Measurements from ENCODE around the gene MAP2K6. TPM values are rescaled to one million over a fixed set of nuclear protein-coding genes. Genes with fewer than 3 reads are reported as not detected.
A peak's percentile ranks its signal among the peaks of the same experiment; 100 is the strongest.

The MAP2K6 gene
- polyA plus RNA-seq, 6 donors from 2014 or later: 5.1 to 16.2 (median 5.3) TPM

DNA sequence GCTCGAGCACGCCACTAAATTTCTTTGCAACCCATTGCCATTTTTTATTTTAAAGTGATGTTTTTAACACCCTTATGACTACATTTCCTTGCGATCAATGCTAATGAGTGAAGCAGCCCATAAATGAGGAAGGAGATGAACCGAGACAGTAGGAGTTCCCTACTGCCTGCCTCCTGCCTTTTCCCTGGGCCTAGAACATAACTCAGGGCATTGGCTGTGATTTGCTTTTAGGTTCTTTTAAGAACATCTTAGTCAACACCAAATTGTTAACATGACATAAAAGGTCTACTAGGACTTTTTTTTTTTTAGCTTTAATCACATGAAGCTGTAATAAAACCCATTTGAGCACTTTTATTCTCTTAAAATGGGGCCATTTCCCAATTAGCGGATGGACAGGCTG, 81.3 kb downstream of the MAP2K6 start:
- Mint-ChIP-seq H3K4me1 (peaks cover 21 to 49% (median 22%) of the 10 kb centered on the region in 3 donors), H3K36me3 (no peaks in the 10 kb centered on the region), H3K4me3 (peak overlapping the region in 1 of 8 donors; percentile 67), H3K9me3 (peaks cover 0 to 4% (median 0%) of the 10 kb centered on the region in 7 donors), H3K27ac (no peak overlapping the region), H3K27me3 (peaks cover 0 to 1% (median 0%) of the 10 kb centered on the region in 3 donors)
- DNase-seq (no peak), ATAC-seq (ENCODE audit: low read depth in 2 of 2) (no peak)

- peaks cover 0 to 2% (median 0%) of the 10 kb centered on the region in 7 donors for H3K9me3 Mint-ChIP-seq
- no peak for DNase-seq
- H3K27me3 Mint-ChIP-seq: no peaks in the 10 kb centered on the region
- peaks cover 24 to 62% (median 28%) of the 10 kb centered on the region in 3 donors for H3K4me1 Mint-ChIP-seq
- H3K4me3 Mint-ChIP-seq: peak overlapping the region in 6 of 8 donors; percentile 1 to 64 (median 32)
- ATAC-seq (ENCODE audit: low read depth in 2 of 2): no peak
- H3K36me3 Mint-ChIP-seq: no peaks in the 10 kb centered on the region
- H3K27ac Mint-ChIP-seq: peak overlapping the region in 3 of 6 donors; percentile 44 to 48 (median 48)
These were observed 82.7 kb downstream of the MAP2K6 start for GRCh38 chr17:69497161-69497560.

DNA sequence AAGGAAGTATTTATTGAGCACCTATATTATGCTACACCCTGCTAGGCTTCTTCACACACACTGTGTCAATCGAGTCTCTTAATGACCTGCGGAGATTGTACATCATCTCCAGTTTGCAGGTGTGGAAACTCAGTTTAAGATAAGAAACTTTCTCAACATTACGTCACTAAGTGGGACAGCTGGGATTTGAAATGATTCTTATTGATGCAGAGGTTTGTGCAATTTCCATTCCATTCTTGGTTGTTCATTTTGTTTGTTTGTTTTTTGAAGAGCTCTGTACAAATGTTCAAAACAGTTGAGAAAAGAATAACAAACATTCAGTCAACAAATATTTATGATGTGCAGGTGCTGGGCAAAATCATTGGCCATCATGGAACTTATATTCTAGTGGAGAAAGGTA, 84.8 kb downstream of the MAP2K6 start:
- ATAC-seq (ENCODE audit: low read depth in 2 of 2) (no peak), DNase-seq (no peak)
- Mint-ChIP-seq H3K27me3 (no peaks in the 10 kb centered on the region), H3K9me3 (peaks cover 0 to 2% (median 0%) of the 10 kb centered on the region in 7 donors), H3K27ac (peak overlapping the region in 1 of 6 donors; percentile 4), H3K36me3 (no peaks in the 10 kb centered on the region), H3K4me1 (peaks cover 45 to 84% (median 50%) of the 10 kb centered on the region in 3 donors), H3K4me3 (no peak overlapping the region)

- Mint-ChIP-seq H3K27ac (no peak overlapping the region), H3K4me1 (peaks cover 53 to 89% (median 58%) of the 10 kb centered on the region in 3 donors)
- no peak for DNase-seq
These were observed 86.5 kb downstream of the MAP2K6 start for GRCh38 chr17:69500911-69501429.

GRCh38 chr17:69501591-69502468, 87.3 kb downstream of the MAP2K6 start:
- Mint-ChIP-seq H3K27ac (peak overlapping the region in 4 of 6 donors; percentile 40 to 93 (median 66)), H3K4me1 (peaks cover 50 to 85% (median 52%) of the 10 kb centered on the region in 3 donors)

More at GRCh38 chr17:69500911-69501429, 86.5 kb downstream of the MAP2K6 start:
- peaks cover 0 to 2% (median 0%) of the 10 kb centered on the region in 7 donors for H3K9me3 Mint-ChIP-seq
- ATAC-seq (ENCODE audit: low read depth in 2 of 2): no peak
- H3K27me3 Mint-ChIP-seq: no peaks in the 10 kb centered on the region
- peaks cover 0 to 3% of the 10 kb centered on the region in 2 donors for H3K36me3 Mint-ChIP-seq
- H3K4me3 Mint-ChIP-seq: no peak overlapping the region

DNA sequence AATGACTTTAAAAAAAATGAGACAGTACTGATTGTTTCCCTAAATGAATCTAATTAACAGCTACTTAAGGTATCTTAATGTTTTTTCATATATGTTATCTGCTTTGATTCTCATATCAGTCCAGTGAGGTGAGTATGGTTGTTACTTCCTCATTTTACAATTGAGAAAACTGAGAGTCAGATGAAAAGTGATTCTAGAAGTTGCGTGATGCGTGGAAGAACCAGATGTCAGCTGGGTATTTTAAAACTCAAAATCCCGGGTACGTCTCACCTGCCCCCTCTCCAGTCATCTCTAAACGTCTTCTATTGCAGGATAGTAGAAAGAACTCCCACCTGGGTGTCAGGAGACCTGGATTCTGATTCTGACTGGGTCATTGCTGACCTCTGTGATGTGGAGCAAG, 89.2 kb downstream of the MAP2K6 start:
- Mint-ChIP-seq H3K27me3 (peaks cover 0 to 2% (median 0%) of the 10 kb centered on the region in 3 donors), H3K27ac (peak overlapping the region in 4 of 6 donors; percentile 15 to 82 (median 46)), H3K4me3 (peak overlapping the region; percentile 1 to 80 (median 52)), H3K4me1 (peaks cover 36 to 66% (median 38%) of the 10 kb centered on the region in 3 donors), H3K9me3 (no peaks in the 10 kb centered on the region), H3K36me3 (peaks cover 4 to 11% of the 10 kb centered on the region in 2 donors)
- DNase-seq (peak; percentile 63), ATAC-seq (ENCODE audit: low read depth in 2 of 2) (peak; percentile 96 to 97)

More at GRCh38 chr17:69501591-69502468, 87.3 kb downstream of the MAP2K6 start:
- H3K4me3 Mint-ChIP-seq: peak overlapping the region in 7 of 8 donors; percentile 50 to 86 (median 75)
- H3K36me3 Mint-ChIP-seq: peaks cover 0 to 11% of the 10 kb centered on the region in 2 donors
- no peak for DNase-seq
- H3K27me3 Mint-ChIP-seq: no peaks in the 10 kb centered on the region
- ATAC-seq (ENCODE audit: low read depth in 2 of 2): no peak
- H3K9me3 Mint-ChIP-seq: no peaks in the 10 kb centered on the region

- Mint-ChIP-seq H3K9me3 (no peaks in the 10 kb centered on the region), H3K27me3 (peaks cover 0 to 15% (median 0%) of the 10 kb centered on the region in 3 donors), H3K4me1 (peaks cover 33 to 52% (median 38%) of the 10 kb centered on the region in 3 donors), H3K27ac (peak overlapping the region in 3 of 6 donors; percentile 33 to 52 (median 39)), H3K36me3 (peaks cover 11 to 14% of the 10 kb centered on the region in 2 donors), H3K4me3 (no peak overlapping the region)
- ATAC-seq (ENCODE audit: low read depth in 2 of 2) (no peak), DNase-seq (no peak)
These were observed 91.2 kb downstream of the MAP2K6 start for GRCh38 chr17:69505740-69506139.

GRCh38 chr17:69506489-69506888, 92.0 kb downstream of the MAP2K6 start:
- Mint-ChIP-seq H3K27me3 (peaks cover 0 to 19% (median 3%) of the 10 kb centered on the region in 3 donors), H3K4me3 (no peak overlapping the region), H3K36me3 (peaks cover 11 to 19% of the 10 kb centered on the region in 2 donors), H3K27ac (no peak overlapping the region), H3K9me3 (no peaks in the 10 kb centered on the region), H3K4me1 (peaks cover 33 to 44% (median 38%) of the 10 kb centered on the region in 3 donors)
- no peak for ATAC-seq (ENCODE audit: low read depth in 2 of 2)
- no peak for DNase-seq

DNA sequence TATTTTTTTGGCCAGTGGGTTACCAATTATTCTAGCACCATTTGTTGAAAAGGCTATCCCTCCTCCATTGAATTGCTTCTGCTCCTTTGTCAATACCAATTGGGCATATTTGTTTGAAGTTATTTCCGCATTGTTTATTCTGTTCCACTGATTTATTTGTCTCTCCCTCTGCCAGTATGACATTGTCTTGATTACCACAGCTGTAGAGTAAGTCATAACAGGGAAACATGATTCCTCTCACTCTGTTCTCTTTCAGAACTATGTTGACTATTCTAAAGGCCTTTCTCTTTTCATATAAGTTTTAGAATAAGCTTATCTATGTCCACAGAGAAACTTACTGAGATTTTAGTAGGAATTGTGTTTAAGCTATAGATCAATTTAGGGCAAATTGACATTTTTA, 94.3 kb downstream of the MAP2K6 start:
- H3K27ac Mint-ChIP-seq: no peak overlapping the region
- peaks cover 14 to 25% (median 15%) of the 10 kb centered on the region in 3 donors for H3K4me1 Mint-ChIP-seq
- no peak overlapping the region for H3K4me3 Mint-ChIP-seq
- no peak for ATAC-seq (ENCODE audit: low read depth in 2 of 2)
- peaks cover 11 to 19% of the 10 kb centered on the region in 2 donors for H3K36me3 Mint-ChIP-seq
- H3K27me3 Mint-ChIP-seq: peaks cover 0 to 20% (median 3%) of the 10 kb centered on the region in 3 donors
- no peaks in the 10 kb centered on the region for H3K9me3 Mint-ChIP-seq
- no peak for DNase-seq

GRCh38 chr17:69511250-69511649, 96.8 kb downstream of the MAP2K6 start:
- no peak for DNase-seq
- peaks cover 5 to 19% of the 10 kb centered on the region in 2 donors for H3K36me3 Mint-ChIP-seq
- H3K9me3 Mint-ChIP-seq: no peaks in the 10 kb centered on the region
- peak overlapping the region in 1 of 6 donors; percentile 14 for H3K27ac Mint-ChIP-seq
- ATAC-seq (ENCODE audit: low read depth in 2 of 2): no peak
- no peak overlapping the region for H3K4me3 Mint-ChIP-seq
- peaks cover 8 to 31% (median 8%) of the 10 kb centered on the region in 3 donors for H3K27me3 Mint-ChIP-seq
- H3K4me1 Mint-ChIP-seq: peaks cover 6 to 21% (median 11%) of the 10 kb centered on the region in 3 donors

- Mint-ChIP-seq H3K9me3 (no peaks in the 10 kb centered on the region), H3K4me3 (no peak overlapping the region), H3K27ac (no peak overlapping the region), H3K27me3 (peaks cover 8 to 31% (median 14%) of the 10 kb centered on the region in 3 donors), H3K4me1 (peaks cover 19 to 36% (median 28%) of the 10 kb centered on the region in 3 donors), H3K36me3 (peaks cover 9 to 20% of the 10 kb centered on the region in 2 donors)
- ATAC-seq (ENCODE audit: low read depth in 2 of 2) (no peak), DNase-seq (no peak)
These were observed 98.4 kb downstream of the MAP2K6 start for GRCh38 chr17:69512946-69513345.

DNA sequence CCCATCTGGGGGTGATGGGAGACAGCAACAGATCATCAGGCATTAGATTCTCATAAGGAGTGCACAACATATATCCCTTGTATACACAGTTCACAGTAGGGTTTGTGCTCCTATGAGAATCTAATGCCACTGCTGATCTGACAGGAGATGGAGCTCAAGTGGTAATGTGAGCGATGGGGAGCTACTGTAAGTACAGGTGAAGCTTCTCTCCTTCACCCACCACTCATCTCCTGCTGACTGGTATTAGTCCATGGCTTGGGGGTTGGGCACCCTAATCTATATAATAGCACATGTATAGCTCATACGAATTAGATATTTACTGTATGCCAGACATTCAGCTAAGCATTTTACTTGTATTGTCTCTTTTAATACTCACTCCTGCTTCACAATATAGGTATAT, 101.7 kb downstream of the MAP2K6 start:
- H3K4me1 Mint-ChIP-seq: peaks cover 19 to 45% (median 32%) of the 10 kb centered on the region in 3 donors
- DNase-seq (no peak), ATAC-seq (ENCODE audit: low read depth in 2 of 2) (no peak)
- no peaks in the 10 kb centered on the region for H3K9me3 Mint-ChIP-seq
- H3K27me3 Mint-ChIP-seq: peaks cover 23 to 36% (median 28%) of the 10 kb centered on the region in 3 donors
- peak overlapping the region in 4 of 8 donors; percentile 19 to 76 (median 50) for H3K4me3 Mint-ChIP-seq
- H3K36me3 Mint-ChIP-seq: peaks cover 11 to 31% of the 10 kb centered on the region in 2 donors
- H3K27ac Mint-ChIP-seq: no peak overlapping the region

- Mint-ChIP-seq H3K9me3 (no peaks in the 10 kb centered on the region), H3K4me3 (peak overlapping the region; percentile 6 to 80 (median 66)), H3K36me3 (peaks cover 17 to 32% of the 10 kb centered on the region in 2 donors), H3K4me1 (peaks cover 19 to 51% (median 32%) of the 10 kb centered on the region in 3 donors), H3K27ac (peak overlapping the region in 1 of 6 donors; percentile 9), H3K27me3 (peaks cover 23 to 39% (median 28%) of the 10 kb centered on the region in 3 donors)
- DNase-seq: peak; percentile 25
- peak; percentile 61 to 69 for ATAC-seq (ENCODE audit: low read depth in 2 of 2)
These were observed 102.4 kb downstream of the MAP2K6 start for GRCh38 chr17:69516911-69517310.

All from naive B cell (primary cell).